Fibroblast of peridontal ligament (primary cell): ENCODE data around the gene HRH3.
A peak's percentile ranks its signal among the peaks of the same experiment; 100 is the strongest.

Experiments used
- DNase-seq: peaks from one replicate; pipeline ENCODE4 v3.0.0-alpha.2; 2010; ENCODE audit errors: extremely low read depth

HRH3 gene

GRCh38 chr20:62243906-62244515, 23.9 kb upstream of the HRH3 start:
- DNase-seq: no peak

- no peak for DNase-seq
Measured at GRCh38 chr20:62243106-62243505, 23.0 kb upstream of the HRH3 start.

GRCh38 chr20:62242176-62242575, 22.1 kb upstream of the HRH3 start:
- DNase-seq: no peak

- no peak for DNase-seq
Measured at GRCh38 chr20:62241506-62241905, 21.4 kb upstream of the HRH3 start.

- DNase-seq: no peak
Measured at GRCh38 chr20:62240020-62240685, 20.1 kb upstream of the HRH3 start.

GRCh38 chr20:62239278-62239879, 19.3 kb upstream of the HRH3 start:
- DNase-seq: peak; percentile 14

GRCh38 chr20:62238569-62239277, 18.6 kb upstream of the HRH3 start:
- DNase-seq: peak; percentile 8

- DNase-seq: peak; percentile 92
Measured at GRCh38 chr20:62237801-62238568, 17.9 kb upstream of the HRH3 start, which contains the start of gene OSBPL2. Gene OSBPL2 (plus strand): TSS chr20:62238521. CDS start chr20:62256185, 17,664 bp downstream.

GRCh38 chr20:62237514-62237800, 17.4 kb upstream of the HRH3 start:
- DNase-seq: no peak

GRCh38 chr20:62236766-62237513, 16.9 kb upstream of the HRH3 start:
- no peak for DNase-seq

- DNase-seq: no peak
Measured at GRCh38 chr20:62236200-62236599, 16.1 kb upstream of the HRH3 start.

GRCh38 chr20:62235777-62236157, 15.7 kb upstream of the HRH3 start:
- DNase-seq: no peak

GRCh38 chr20:62235001-62235776, 15.1 kb upstream of the HRH3 start:
- DNase-seq: no peak

GRCh38 chr20:62234339-62234738, 14.3 kb upstream of the HRH3 start:
- no peak for DNase-seq

- DNase-seq: no peak
Measured at GRCh38 chr20:62233684-62234083, 13.6 kb upstream of the HRH3 start.

- no peak for DNase-seq
Measured at GRCh38 chr20:62232770-62233645, 12.9 kb upstream of the HRH3 start.

- DNase-seq: no peak
Measured at GRCh38 chr20:62232194-62232593, 12.1 kb upstream of the HRH3 start.

- DNase-seq: no peak
Measured at GRCh38 chr20:62231292-62231691, 11.2 kb upstream of the HRH3 start.

- DNase-seq: no peak
Measured at GRCh38 chr20:62230696-62231095, 10.6 kb upstream of the HRH3 start.

GRCh38 chr20:62230276-62230675, 10.2 kb upstream of the HRH3 start:
- DNase-seq: no peak
